Neutrophil (primary cell): Measurements from ENCODE around the gene FIZ1.

ENCODE experiments used
- H3K27ac ChIP-seq: fragments of 200-600 bp; sonication (generic); 2 replicates; pipeline ENCODE4 v1.5.1; 2016; ENCODE audit warnings: mild to moderate bottlenecking, moderate library complexity
- H3K27me3 ChIP-seq: fragments of 200-600 bp; sonication (generic); 2 replicates; pipeline ENCODE4 v1.6.0; 2016; ENCODE audit warnings: mild to moderate bottlenecking
- H3K36me3 ChIP-seq: fragments of 200-600 bp; sonication (generic); 2 replicates; pipeline ENCODE4 v1.5.1; 2017
- H3K4me1 ChIP-seq, 2 experiments: fragments of 200-600 bp in 1 of 2; sonication (generic) in 1 of 2; 1 replicate in 1 of 2; 2 replicates in 1 of 2; pipeline versions ENCODE4 v1.5.1 to v1.6.1; 2013 to 2016; ENCODE audit warnings: low read depth in 1 of 2, low read length in 1 of 2, mild to moderate bottlenecking in 1 of 2, moderate library complexity in 1 of 2; ENCODE audit not compliant: control insufficient read depth in 1 of 2, insufficient read depth in 1 of 2
- H3K4me3 ChIP-seq, 2 experiments: fragments of 200-600 bp in 1 of 2; sonication (generic) in 1 of 2; 1 replicate in 1 of 2; 2 replicates in 1 of 2; pipeline ENCODE4 v1.5.1; 2013 to 2016; ENCODE audit warnings: low read depth in 1 of 2, low read length in 1 of 2, mild to moderate bottlenecking in 1 of 2, moderate library complexity in 1 of 2
- H3K9me3 ChIP-seq: fragments of 200-600 bp; sonication (generic); 2 replicates; pipeline ENCODE4 v1.5.1; 2016
- CTCF ChIP-seq: fragments of 200-600 bp; sonication (generic); IDR thresholded peaks from 2 replicates; pipeline ENCODE4 v1.5.1; 2016; ENCODE audit warnings: antibody characterized with exemption

FIZ1 gene

GRCh38 chr19:55614711-55615542 is 15.6 kb upstream of the FIZ1 start:
- no peak for TF ChIP-seq CTCF
- Histone ChIP-seq H3K36me3 (peaks cover 56% of the 10 kb centered on the region), H3K4me3 (no peak overlapping the region)

GRCh38 chr19:55613930-55614710 is 14.8 kb upstream of the FIZ1 start:
- H3K9me3 ChIP-seq, result no peaks in the 10 kb centered on the region
- H3K27me3 ChIP-seq, result no peaks in the 10 kb centered on the region
- H3K4me3 ChIP-seq, result no peak overlapping the region
- no peak for TF ChIP-seq CTCF
- H3K27ac ChIP-seq, result no peak overlapping the region
- peaks cover 56% of the 10 kb centered on the region for H3K36me3 ChIP-seq
- peaks cover 55 to 64% of the 10 kb centered on the region in 2 experiments for H3K4me1 ChIP-seq

More at GRCh38 chr19:55614711-55615542, 15.6 kb upstream of the FIZ1 start:
- peaks cover 55 to 64% of the 10 kb centered on the region in 2 experiments for H3K4me1 ChIP-seq
- H3K27me3 ChIP-seq, result no peaks in the 10 kb centered on the region
- H3K9me3 ChIP-seq, result no peaks in the 10 kb centered on the region
- H3K27ac ChIP-seq, result no peak overlapping the region

GRCh38 chr19:55613396-55613795 is 14.1 kb upstream of the FIZ1 start:
- Histone ChIP-seq H3K9me3 (no peaks in the 10 kb centered on the region), H3K4me3 (no peak overlapping the region), H3K4me1 (peaks cover 55 to 64% of the 10 kb centered on the region in 2 experiments), H3K27me3 (no peaks in the 10 kb centered on the region), H3K36me3 (peaks cover 56% of the 10 kb centered on the region), H3K27ac (peak overlapping the region; percentile 67)
- no peak for TF ChIP-seq CTCF

- no peaks in the 10 kb centered on the region for H3K27me3 ChIP-seq
- peaks cover 47% of the 10 kb centered on the region for H3K36me3 ChIP-seq
- no peak overlapping the region for H3K4me3 ChIP-seq
- peak overlapping the region; percentile 67 for H3K27ac ChIP-seq
- H3K4me1 ChIP-seq, result peaks cover 55 to 64% of the 10 kb centered on the region in 2 experiments
- TF ChIP-seq CTCF, result no peak
- H3K9me3 ChIP-seq, result no peaks in the 10 kb centered on the region
Measured at GRCh38 chr19:55611983-55612645, 12.8 kb upstream of the FIZ1 start.

- peak overlapping the region; percentile 67 for H3K27ac ChIP-seq
- no peaks in the 10 kb centered on the region for H3K9me3 ChIP-seq
- no peak overlapping the region for H3K4me3 ChIP-seq
- no peak for TF ChIP-seq CTCF
- H3K36me3 ChIP-seq, result peaks cover 40% of the 10 kb centered on the region
- no peaks in the 10 kb centered on the region for H3K27me3 ChIP-seq
- peaks cover 62 to 67% of the 10 kb centered on the region in 2 experiments for H3K4me1 ChIP-seq
Measured at GRCh38 chr19:55611300-55611982, 12.1 kb upstream of the FIZ1 start.
